Measurements from ENCODE around the gene ATG4C. TPM values are rescaled to one million over a fixed set of nuclear protein-coding genes. Genes with fewer than 3 reads are reported as not detected.

Gene ATG4C
- total RNA-seq, 1 experiment from 2014 or later = 13.1 TPM

DNA sequence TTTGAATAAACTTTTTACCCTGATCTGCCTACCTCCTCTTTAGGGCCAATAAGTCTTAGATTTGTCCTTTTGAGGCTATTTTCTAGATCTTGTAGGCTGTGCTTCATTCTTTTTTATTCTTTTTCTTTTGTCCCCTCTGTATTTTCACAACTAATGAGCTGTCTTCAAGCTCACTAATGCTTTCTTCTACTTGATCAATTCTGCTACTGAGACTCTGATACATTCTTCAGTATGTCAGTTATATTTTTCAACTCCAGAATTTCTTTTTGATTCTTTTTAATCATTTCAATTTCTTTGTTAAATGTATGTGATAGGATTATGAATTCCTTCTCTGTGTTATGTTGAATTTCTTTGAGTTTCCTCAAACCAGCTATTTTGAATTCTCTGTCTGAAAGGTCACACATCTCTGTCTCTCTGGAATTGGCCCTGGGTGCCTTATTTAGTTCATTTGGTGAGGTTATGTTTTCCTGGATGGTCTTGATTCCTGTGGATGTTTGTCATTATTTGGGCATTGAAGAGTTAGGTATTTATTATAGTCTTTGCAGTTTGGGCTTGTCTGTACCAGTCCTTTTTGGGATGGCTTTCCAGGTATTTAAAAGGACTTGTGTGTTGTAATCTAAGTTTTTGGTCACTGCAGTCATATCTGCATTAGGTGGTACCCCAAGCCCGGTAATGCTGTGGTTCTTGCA, 11.2 kb upstream of the ATG4C start:
- TF ChIP-seq CTCF (conservative IDR thresholded peaks at IDR 0.05) = no peak
- peaks cover 4% of the 10 kb centered on the region; the same call in 1 of the 2 replicates for H3K4me1 ChIP-seq (ENCODE audit: insufficient read depth, low read length)
- H3K23me2 ChIP-seq (ENCODE audit: insufficient read length, low read depth, low read length, poor library complexity, severe bottlenecking) = no peaks in the 10 kb centered on the region
- H3K23ac ChIP-seq (ENCODE audit: insufficient read length, low read depth, low read length) = no peak overlapping the region
- H2AFZ ChIP-seq (ENCODE audit: low read length) = no peak overlapping the region
- H3K18ac ChIP-seq (ENCODE audit: insufficient read length, low read depth, low read length) = no peak overlapping the region
- H3K27ac Mint-ChIP-seq = no peak overlapping the region
- no peak overlapping the region for H2AK5ac ChIP-seq (ENCODE audit: insufficient read length, low read length)
- H3K9ac ChIP-seq (ENCODE audit: extremely low read depth, insufficient read length, low read length) = no peak overlapping the region
- DNase-seq = no peak
- H3K27me3 ChIP-seq (ENCODE audit: insufficient read depth, low read length) = no peaks in the 10 kb centered on the region
- H3K4me3 Mint-ChIP-seq = no peak overlapping the region
- H3K9me3 Mint-ChIP-seq = no peaks in the 10 kb centered on the region
- H2BK120ac ChIP-seq (ENCODE audit: low read depth, low read length, poor library complexity, severe bottlenecking) = no peak overlapping the region
- H3K79me2 ChIP-seq (ENCODE audit: insufficient read depth, low read length) = no peaks in the 10 kb centered on the region
- no peak overlapping the region for H4K5ac ChIP-seq (ENCODE audit: insufficient read length, low read depth, low read length)
- no peak overlapping the region for H2BK20ac ChIP-seq (ENCODE audit: low read depth, low read length, poor library complexity, severe bottlenecking)
- H4K20me1 ChIP-seq (ENCODE audit: control insufficient read depth, insufficient read depth, insufficient read length) = no peaks in the 10 kb centered on the region
- no peak overlapping the region for H2BK12ac ChIP-seq (ENCODE audit: insufficient read length, low read depth, low read length)
- H3K4me2 ChIP-seq (ENCODE audit: insufficient read depth, insufficient read length, low read length) = no peak overlapping the region
- peaks cover 5 to 6% of the 10 kb centered on the region in 2 experiments for H3K4me1 Mint-ChIP-seq
- H3K79me1 ChIP-seq (ENCODE audit: insufficient read depth, low read depth, low read length, poor library complexity, severe bottlenecking) = no peaks in the 10 kb centered on the region
- H3K9me3 ChIP-seq (ENCODE audit: control insufficient read depth, low read depth, low read length) = no peaks in the 10 kb centered on the region
- no peaks in the 10 kb centered on the region; the same call in 1 of the 2 replicates for H3K27me3 Mint-ChIP-seq (ENCODE audit: low read depth)
- H3K56ac ChIP-seq (ENCODE audit: insufficient read length, low read depth, low read length) = no peak overlapping the region
- no peak overlapping the region for H3K27ac ChIP-seq (ENCODE audit: insufficient read length, low read depth, low read length)
- H3T11ph ChIP-seq (ENCODE audit: low read length) = no peak overlapping the region
- no CpG with 5 or more reads among the region's 1 CpG for WGBS (ENCODE audit: extremely low coverage, insufficient read length, low lambda C conversion rate)
- H4K8ac ChIP-seq (replicated peaks; ENCODE audit: insufficient read length, low read depth, low read length) = no peak overlapping the region
- no peak overlapping the region for H3K14ac ChIP-seq (ENCODE audit: insufficient read depth, low read length)
- H2BK15ac ChIP-seq (ENCODE audit: low read depth, low read length) = no peak overlapping the region
- no peak overlapping the region for H3K4ac ChIP-seq (ENCODE audit: low read depth, low read length)
- H4K91ac ChIP-seq (ENCODE audit: insufficient read length, low read depth, low read length) = no peak overlapping the region
- no peaks in the 10 kb centered on the region for H3K36me3 Mint-ChIP-seq (ENCODE audit: insufficient read depth in 1 of 3, low read depth in 3 of 3)
- no peak overlapping the region for H2BK5ac ChIP-seq (ENCODE audit: insufficient read length, low read length)

Measured in H9 (cell line).